Measurements from ENCODE around the gene ANKRD39. TPM values are rescaled to one million over a fixed set of nuclear protein-coding genes. Genes with fewer than 3 reads are reported as not detected.

The ANKRD39 gene
- polyA plus RNA-seq, 2 donors = 11.9 to 12.2 TPM

- Histone ChIP-seq H3K27me3 (ENCODE audit: control insufficient read depth in 1 of 2, insufficient read depth in 2 of 2, low read length in 2 of 2) (no peaks in the 10 kb centered on the region), H3K9me3 (ENCODE audit: control insufficient read depth in 2 of 2, insufficient read depth in 1 of 2, low read depth in 1 of 2, low read length in 1 of 2) (no peaks in the 10 kb centered on the region), H3K4me3 (ENCODE audit: low read depth in 1 of 2, low read length in 2 of 2) (no peak overlapping the region), H3K27ac (ENCODE audit: low read depth in 2 of 2, low read length in 1 of 2) (peak overlapping the region; percentile 87 to 96), H3K36me3 (ENCODE audit: control insufficient read depth in 2 of 2, insufficient read depth in 2 of 2, low read length in 1 of 2) (no peaks in the 10 kb centered on the region), H3K4me1 (ENCODE audit: control insufficient read depth in 2 of 2, insufficient read depth in 2 of 2, low read length in 1 of 2) (peaks cover 26 to 53% of the 10 kb centered on the region in 2 donors)
- WGBS, 2 donors = 35% methylated on average over 12 of the region's 12 CpGs
Observed at GRCh38 chr2:96888072-96889011, 30.5 kb upstream of the ANKRD39 start.

- H3K27me3 ChIP-seq (ENCODE audit: control insufficient read depth in 1 of 2, insufficient read depth in 2 of 2, low read length in 2 of 2) = no peaks in the 10 kb centered on the region
- H3K9me3 ChIP-seq (ENCODE audit: control insufficient read depth in 2 of 2, insufficient read depth in 1 of 2, low read depth in 1 of 2, low read length in 1 of 2) = no peaks in the 10 kb centered on the region
- no peaks in the 10 kb centered on the region for H3K36me3 ChIP-seq (ENCODE audit: control insufficient read depth in 2 of 2, insufficient read depth in 2 of 2, low read length in 1 of 2)
- H3K4me1 ChIP-seq (ENCODE audit: control insufficient read depth in 2 of 2, insufficient read depth in 2 of 2, low read length in 1 of 2) = peaks cover 26 to 56% of the 10 kb centered on the region in 2 donors
- WGBS, 2 donors = 27 to 45% methylated on average over 18 of the region's 18 CpGs
- no peak overlapping the region for H3K4me3 ChIP-seq (ENCODE audit: low read depth in 1 of 2, low read length in 2 of 2)
- peak overlapping the region; percentile 87 to 96 for H3K27ac ChIP-seq (ENCODE audit: low read depth in 2 of 2, low read length in 1 of 2)
Observed at GRCh38 chr2:96887493-96888012, 29.7 kb upstream of the ANKRD39 start.

GRCh38 chr2:96885432-96886347 is 27.9 kb upstream of the ANKRD39 start:
- peaks cover 14 to 53% of the 10 kb centered on the region in 2 donors for H3K4me1 ChIP-seq (ENCODE audit: control insufficient read depth in 2 of 2, insufficient read depth in 2 of 2, low read length in 1 of 2)
- no peak overlapping the region for H3K4me3 ChIP-seq (ENCODE audit: low read depth in 1 of 2, low read length in 2 of 2)
- H3K27ac ChIP-seq (ENCODE audit: low read depth in 2 of 2, low read length in 1 of 2) = peak overlapping the region in 1 of 2 donors; percentile 58
- 89 to 91% methylated on average over 23 of the region's 23 CpGs for WGBS, 2 donors
- no peaks in the 10 kb centered on the region for H3K27me3 ChIP-seq (ENCODE audit: control insufficient read depth in 1 of 2, insufficient read depth in 2 of 2, low read length in 2 of 2)
- H3K36me3 ChIP-seq (ENCODE audit: control insufficient read depth in 2 of 2, insufficient read depth in 2 of 2, low read length in 1 of 2) = no peaks in the 10 kb centered on the region
- no peaks in the 10 kb centered on the region for H3K9me3 ChIP-seq (ENCODE audit: control insufficient read depth in 2 of 2, insufficient read depth in 1 of 2, low read depth in 1 of 2, low read length in 1 of 2)

DNA sequence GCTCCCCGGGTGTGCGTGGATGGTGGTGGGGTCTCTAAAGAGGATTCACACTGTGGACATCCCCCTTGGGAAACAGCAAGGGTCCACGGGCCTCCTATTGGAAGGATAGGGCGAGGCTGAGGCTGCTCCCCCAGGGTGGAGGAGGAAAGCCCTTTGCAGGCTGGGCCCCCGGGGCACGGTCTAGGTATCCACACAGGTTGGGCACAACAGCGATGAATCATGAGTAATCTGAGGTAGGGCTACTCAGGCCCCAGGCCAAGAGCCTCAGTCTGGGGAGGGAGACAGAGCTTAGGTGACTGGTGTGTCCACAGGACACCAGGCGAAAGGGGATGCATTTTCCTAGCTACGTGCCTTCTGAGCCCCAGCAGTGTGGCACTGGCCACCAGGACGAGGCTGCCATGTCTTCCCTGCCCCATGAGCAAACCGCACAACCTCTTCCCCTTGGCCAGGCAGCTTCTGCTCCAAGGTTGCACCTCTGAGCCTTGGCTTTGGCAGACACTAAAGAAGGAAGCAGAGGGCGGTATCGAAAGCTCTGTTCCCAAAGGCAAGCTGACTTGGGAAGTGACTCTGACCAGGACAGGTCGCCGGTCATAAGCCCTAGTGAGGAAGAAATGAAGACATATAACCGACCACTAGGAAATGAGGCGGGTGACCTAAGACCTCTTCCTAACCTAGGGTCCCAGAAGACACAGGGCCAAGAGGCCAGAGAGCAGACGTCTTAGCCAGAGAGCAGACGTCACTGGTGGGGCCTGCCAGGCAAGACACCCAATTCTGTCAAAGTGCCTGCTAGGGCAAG is 26.7 kb upstream of the ANKRD39 start:
- Histone ChIP-seq H3K27ac (ENCODE audit: low read depth in 2 of 2, low read length in 1 of 2) (peak overlapping the region in 1 of 2 donors; percentile 15), H3K4me1 (ENCODE audit: control insufficient read depth in 2 of 2, insufficient read depth in 2 of 2, low read length in 1 of 2) (peaks cover 14 to 53% of the 10 kb centered on the region in 2 donors), H3K9me3 (ENCODE audit: control insufficient read depth in 2 of 2, insufficient read depth in 1 of 2, low read depth in 1 of 2, low read length in 1 of 2) (no peaks in the 10 kb centered on the region), H3K4me3 (ENCODE audit: low read depth in 1 of 2, low read length in 2 of 2) (no peak overlapping the region), H3K36me3 (ENCODE audit: control insufficient read depth in 2 of 2, insufficient read depth in 2 of 2, low read length in 1 of 2) (no peaks in the 10 kb centered on the region), H3K27me3 (ENCODE audit: control insufficient read depth in 1 of 2, insufficient read depth in 2 of 2, low read length in 2 of 2) (no peaks in the 10 kb centered on the region)
- WGBS, 2 donors = 75 to 78% methylated on average over 19 of the region's 19 CpGs

GRCh38 chr2:96883306-96883705 is 25.5 kb upstream of the ANKRD39 start:
- WGBS, 2 donors = 57 to 67% methylated on average over 9 of the region's 9 CpGs
- H3K36me3 ChIP-seq (ENCODE audit: control insufficient read depth in 2 of 2, insufficient read depth in 2 of 2, low read length in 1 of 2) = no peaks in the 10 kb centered on the region
- no peak overlapping the region for H3K4me3 ChIP-seq (ENCODE audit: low read depth in 1 of 2, low read length in 2 of 2)
- peaks cover 13 to 46% of the 10 kb centered on the region in 2 donors for H3K4me1 ChIP-seq (ENCODE audit: control insufficient read depth in 2 of 2, insufficient read depth in 2 of 2, low read length in 1 of 2)
- no peaks in the 10 kb centered on the region for H3K9me3 ChIP-seq (ENCODE audit: control insufficient read depth in 2 of 2, insufficient read depth in 1 of 2, low read depth in 1 of 2, low read length in 1 of 2)
- no peaks in the 10 kb centered on the region for H3K27me3 ChIP-seq (ENCODE audit: control insufficient read depth in 1 of 2, insufficient read depth in 2 of 2, low read length in 2 of 2)
- H3K27ac ChIP-seq (ENCODE audit: low read depth in 2 of 2, low read length in 1 of 2) = peak overlapping the region; percentile 80 to 82

- no peak overlapping the region for H3K4me3 ChIP-seq (ENCODE audit: low read depth in 1 of 2, low read length in 2 of 2)
- H3K36me3 ChIP-seq (ENCODE audit: control insufficient read depth in 2 of 2, insufficient read depth in 2 of 2, low read length in 1 of 2) = no peaks in the 10 kb centered on the region
- 52 to 62% methylated on average over 8 of the region's 8 CpGs for WGBS, 2 donors
- peaks cover 11 to 44% of the 10 kb centered on the region in 2 donors for H3K4me1 ChIP-seq (ENCODE audit: control insufficient read depth in 2 of 2, insufficient read depth in 2 of 2, low read length in 1 of 2)
- H3K27ac ChIP-seq (ENCODE audit: low read depth in 2 of 2, low read length in 1 of 2) = peak overlapping the region; percentile 80 to 82
- H3K9me3 ChIP-seq (ENCODE audit: control insufficient read depth in 2 of 2, insufficient read depth in 1 of 2, low read depth in 1 of 2, low read length in 1 of 2) = no peaks in the 10 kb centered on the region
- H3K27me3 ChIP-seq (ENCODE audit: control insufficient read depth in 1 of 2, insufficient read depth in 2 of 2, low read length in 2 of 2) = no peaks in the 10 kb centered on the region
Observed at GRCh38 chr2:96882906-96883305, 25.1 kb upstream of the ANKRD39 start.

DNA sequence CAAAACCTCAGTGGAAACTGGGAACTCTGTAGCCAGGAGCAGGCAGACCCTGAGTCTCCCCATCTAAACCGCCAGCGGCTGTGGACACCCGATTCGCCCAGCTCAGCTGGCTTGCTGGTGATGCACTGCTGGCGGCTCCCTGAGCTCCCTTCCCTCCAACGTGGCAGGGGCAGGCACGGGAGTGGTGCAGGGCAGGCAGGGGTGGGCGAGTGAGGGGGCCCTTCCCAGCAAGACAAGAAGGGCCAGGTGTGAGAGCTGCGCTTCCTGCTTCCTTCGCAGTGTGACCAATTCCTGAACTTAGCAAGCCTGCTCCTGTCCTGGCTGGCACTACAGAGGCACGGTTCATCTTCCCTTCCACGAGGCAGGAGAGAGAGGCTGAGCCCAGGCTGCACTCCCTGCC is 24.4 kb upstream of the ANKRD39 start:
- Histone ChIP-seq H3K4me1 (ENCODE audit: control insufficient read depth in 2 of 2, insufficient read depth in 2 of 2, low read length in 1 of 2) (peaks cover 11 to 42% of the 10 kb centered on the region in 2 donors), H3K4me3 (ENCODE audit: low read depth in 1 of 2, low read length in 2 of 2) (no peak overlapping the region), H3K36me3 (ENCODE audit: control insufficient read depth in 2 of 2, insufficient read depth in 2 of 2, low read length in 1 of 2) (no peaks in the 10 kb centered on the region), H3K27me3 (ENCODE audit: control insufficient read depth in 1 of 2, insufficient read depth in 2 of 2, low read length in 2 of 2) (no peaks in the 10 kb centered on the region), H3K9me3 (ENCODE audit: control insufficient read depth in 2 of 2, insufficient read depth in 1 of 2, low read depth in 1 of 2, low read length in 1 of 2) (no peaks in the 10 kb centered on the region), H3K27ac (ENCODE audit: low read depth in 2 of 2, low read length in 1 of 2) (peak overlapping the region; percentile 80 to 82)
- 45 to 55% methylated on average over 12 of the region's 12 CpGs for WGBS, 2 donors

DNA sequence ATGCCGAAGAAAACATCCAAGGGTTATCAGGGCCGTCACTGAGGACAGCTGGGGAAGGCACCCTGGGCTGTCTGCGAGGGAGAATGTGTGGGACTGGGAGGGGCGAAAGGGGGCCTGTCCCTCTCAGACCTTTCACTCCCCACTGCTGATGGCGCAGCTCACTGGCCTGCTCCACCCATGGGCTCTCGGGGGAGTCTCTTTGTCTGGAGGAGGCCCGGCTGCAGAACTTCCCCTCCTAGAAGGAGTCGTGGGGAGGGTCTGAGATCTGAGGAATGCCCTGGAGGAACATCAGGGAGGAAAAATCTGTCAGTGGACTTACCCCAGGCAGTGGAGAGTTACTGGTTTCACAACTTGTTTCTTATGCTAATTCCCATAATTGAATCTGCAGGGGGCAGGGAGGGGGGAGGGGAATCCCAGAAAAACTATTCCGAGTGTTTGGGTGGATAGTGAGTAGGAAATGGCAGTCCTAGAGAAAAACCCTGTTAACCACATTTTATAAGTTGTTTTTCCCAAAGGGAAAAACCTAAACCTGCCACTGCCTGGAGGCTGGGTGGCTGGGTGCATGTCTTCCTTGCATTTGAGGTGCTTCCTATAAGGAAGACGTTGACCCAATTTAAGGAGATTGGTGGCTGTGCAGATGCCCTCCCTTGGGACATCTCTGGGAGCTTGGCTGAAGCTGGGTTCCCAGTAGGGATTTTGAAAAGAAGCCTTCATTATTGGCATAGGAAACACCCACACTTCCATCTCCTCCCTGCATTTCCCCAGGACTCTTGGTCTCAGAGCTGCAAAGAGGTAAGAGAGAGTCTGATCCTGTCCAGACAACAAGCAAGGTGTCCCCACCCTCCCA is 23.8 kb upstream of the ANKRD39 start:
- H3K27me3 ChIP-seq (ENCODE audit: control insufficient read depth in 1 of 2, insufficient read depth in 2 of 2, low read length in 2 of 2) = no peaks in the 10 kb centered on the region
- H3K9me3 ChIP-seq (ENCODE audit: control insufficient read depth in 2 of 2, insufficient read depth in 1 of 2, low read depth in 1 of 2, low read length in 1 of 2) = no peaks in the 10 kb centered on the region
- WGBS, 2 donors = 53 to 64% methylated on average over 10 of the region's 10 CpGs
- H3K36me3 ChIP-seq (ENCODE audit: control insufficient read depth in 2 of 2, insufficient read depth in 2 of 2, low read length in 1 of 2) = no peaks in the 10 kb centered on the region
- H3K4me3 ChIP-seq (ENCODE audit: low read depth in 1 of 2, low read length in 2 of 2) = no peak overlapping the region
- H3K27ac ChIP-seq (ENCODE audit: low read depth in 2 of 2, low read length in 1 of 2) = peak overlapping the region; percentile 80 to 82
- H3K4me1 ChIP-seq (ENCODE audit: control insufficient read depth in 2 of 2, insufficient read depth in 2 of 2, low read length in 1 of 2) = peaks cover 10 to 38% of the 10 kb centered on the region in 2 donors

Data from esophagus (tissue), 2 donors.